Measurements from ENCODE around the gene CPED1.

Gene CPED1

DNA sequence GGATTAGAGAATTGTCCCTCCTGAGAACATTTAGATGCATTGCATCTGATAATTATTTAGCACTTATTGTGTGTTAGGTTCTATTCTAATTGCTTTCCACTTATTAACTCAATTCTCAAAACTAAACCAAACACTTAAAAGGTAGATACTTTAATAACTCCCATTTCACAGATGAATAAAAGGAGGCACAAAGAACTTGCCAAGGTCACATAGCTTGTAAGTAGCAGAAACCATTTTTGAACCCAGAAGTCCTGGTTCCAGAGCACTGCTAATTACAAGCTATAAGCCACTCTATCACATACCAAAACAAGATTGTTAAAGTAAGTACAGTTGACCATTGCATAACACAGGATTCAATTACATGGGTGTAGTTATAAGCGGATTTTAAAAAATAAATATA lies 164.9 kb downstream of the CPED1 start:
- TF ChIP-seq FOXP2 (optimal IDR thresholded peaks at IDR 0.05; ENCODE audit: borderline replicate concordance, extremely low read depth, extremely low read length, insufficient read depth) = no peak
- no peak for TF ChIP-seq SIN3A (IDR thresholded peaks at IDR 0.05; ENCODE audit: borderline replicate concordance, insufficient read depth, low read length)
- TF ChIP-seq TAF1 (IDR thresholded peaks at IDR 0.05; ENCODE audit: borderline replicate concordance, insufficient read depth, low read length) = no peak
- TF ChIP-seq, protein P1, sequence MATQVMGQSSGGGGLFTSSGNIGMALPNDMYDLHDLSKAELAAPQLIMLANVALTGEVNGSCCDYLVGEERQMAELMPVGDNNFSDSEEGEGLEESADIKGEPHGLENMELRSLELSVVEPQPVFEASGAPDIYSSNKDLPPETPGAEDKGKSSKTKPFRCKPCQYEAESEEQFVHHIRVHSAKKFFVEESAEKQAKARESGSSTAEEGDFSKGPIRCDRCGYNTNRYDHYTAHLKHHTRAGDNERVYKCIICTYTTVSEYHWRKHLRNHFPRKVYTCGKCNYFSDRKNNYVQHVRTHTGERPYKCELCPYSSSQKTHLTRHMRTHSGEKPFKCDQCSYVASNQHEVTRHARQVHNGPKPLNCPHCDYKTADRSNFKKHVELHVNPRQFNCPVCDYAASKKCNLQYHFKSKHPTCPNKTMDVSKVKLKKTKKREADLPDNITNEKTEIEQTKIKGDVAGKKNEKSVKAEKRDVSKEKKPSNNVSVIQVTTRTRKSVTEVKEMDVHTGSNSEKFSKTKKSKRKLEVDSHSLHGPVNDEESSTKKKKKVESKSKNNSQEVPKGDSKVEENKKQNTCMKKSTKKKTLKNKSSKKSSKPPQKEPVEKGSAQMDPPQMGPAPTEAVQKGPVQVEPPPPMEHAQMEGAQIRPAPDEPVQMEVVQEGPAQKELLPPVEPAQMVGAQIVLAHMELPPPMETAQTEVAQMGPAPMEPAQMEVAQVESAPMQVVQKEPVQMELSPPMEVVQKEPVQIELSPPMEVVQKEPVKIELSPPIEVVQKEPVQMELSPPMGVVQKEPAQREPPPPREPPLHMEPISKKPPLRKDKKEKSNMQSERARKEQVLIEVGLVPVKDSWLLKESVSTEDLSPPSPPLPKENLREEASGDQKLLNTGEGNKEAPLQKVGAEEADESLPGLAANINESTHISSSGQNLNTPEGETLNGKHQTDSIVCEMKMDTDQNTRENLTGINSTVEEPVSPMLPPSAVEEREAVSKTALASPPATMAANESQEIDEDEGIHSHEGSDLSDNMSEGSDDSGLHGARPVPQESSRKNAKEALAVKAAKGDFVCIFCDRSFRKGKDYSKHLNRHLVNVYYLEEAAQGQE (IDR thresholded peaks at IDR 0.05; ENCODE audit: insufficient read depth in 1 of 2, low read depth in 2 of 2, low read length in 2 of 2) = no peak
- no peak for TF ChIP-seq POLR2AphosphoS5 (IDR thresholded peaks at IDR 0.05; ENCODE audit: low read depth, low read length)

DNA sequence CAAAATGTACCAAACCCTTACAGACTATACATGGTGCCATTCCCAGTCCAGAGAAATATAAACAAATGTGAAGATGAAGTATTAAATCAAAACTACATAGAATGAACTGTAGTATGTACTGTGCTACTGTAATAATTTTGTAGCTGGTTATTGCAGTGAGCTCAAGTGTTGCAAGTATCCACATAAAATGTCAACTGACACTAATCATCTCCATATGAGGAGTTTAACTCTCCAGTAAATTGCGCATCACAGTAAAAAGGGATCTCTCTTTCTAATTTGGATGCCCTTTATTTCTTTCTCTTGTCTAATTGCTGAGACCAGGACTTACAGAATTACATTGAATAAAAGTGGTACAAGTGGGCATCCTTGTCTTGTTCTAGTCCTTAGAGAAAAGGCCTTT lies 165.5 kb downstream of the CPED1 start:
- no peak for TF ChIP-seq TAF1 (IDR thresholded peaks at IDR 0.05; ENCODE audit: borderline replicate concordance, insufficient read depth, low read length)
- TF ChIP-seq, protein P1 (IDR thresholded peaks at IDR 0.05; ENCODE audit: insufficient read depth in 1 of 2, low read depth in 2 of 2, low read length in 2 of 2) = no peak
- TF ChIP-seq FOXP2 (optimal IDR thresholded peaks at IDR 0.05; ENCODE audit: borderline replicate concordance, extremely low read depth, extremely low read length, insufficient read depth) = no peak
- TF ChIP-seq POLR2AphosphoS5 (IDR thresholded peaks at IDR 0.05; ENCODE audit: low read depth, low read length) = no peak
- TF ChIP-seq SIN3A (IDR thresholded peaks at IDR 0.05; ENCODE audit: borderline replicate concordance, insufficient read depth, low read length) = no peak

DNA sequence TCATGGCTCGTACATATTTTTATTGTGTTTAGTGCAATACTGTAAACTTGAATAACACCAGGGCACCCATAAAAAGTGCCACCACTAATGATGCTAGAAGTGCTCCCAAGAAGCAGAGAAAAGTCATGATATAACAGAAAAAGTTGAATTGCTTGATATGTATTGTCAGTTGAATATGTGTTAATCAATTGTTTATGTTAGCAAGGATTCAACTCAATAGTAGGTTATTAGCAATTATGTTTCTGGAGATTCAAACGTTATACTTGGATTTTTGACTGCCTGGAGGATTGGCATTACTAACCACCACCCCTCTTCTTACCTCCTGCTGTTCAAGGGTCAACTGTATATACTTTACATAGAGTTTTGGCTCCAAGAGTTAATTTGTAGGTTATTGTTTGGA lies 168.3 kb downstream of the CPED1 start:
- TF ChIP-seq POLR2AphosphoS5 (IDR thresholded peaks at IDR 0.05; ENCODE audit: low read depth, low read length) (no peak), TAF1 (IDR thresholded peaks at IDR 0.05; ENCODE audit: borderline replicate concordance, insufficient read depth, low read length) (no peak), SIN3A (IDR thresholded peaks at IDR 0.05; ENCODE audit: borderline replicate concordance, insufficient read depth, low read length) (no peak), FOXP2 (optimal IDR thresholded peaks at IDR 0.05; ENCODE audit: borderline replicate concordance, extremely low read depth, extremely low read length, insufficient read depth) (no peak)
- TF ChIP-seq, protein P1 (IDR thresholded peaks at IDR 0.05; ENCODE audit: insufficient read depth in 1 of 2, low read depth in 2 of 2, low read length in 2 of 2) = no peak

- no peak for TF ChIP-seq SIN3A (IDR thresholded peaks at IDR 0.05; ENCODE audit: borderline replicate concordance, insufficient read depth, low read length)
- no peak for TF ChIP-seq TAF1 (IDR thresholded peaks at IDR 0.05; ENCODE audit: borderline replicate concordance, insufficient read depth, low read length)
- TF ChIP-seq, protein P1 (IDR thresholded peaks at IDR 0.05; ENCODE audit: insufficient read depth in 1 of 2, low read depth in 2 of 2, low read length in 2 of 2) = no peak
- no peak for TF ChIP-seq FOXP2 (optimal IDR thresholded peaks at IDR 0.05; ENCODE audit: borderline replicate concordance, extremely low read depth, extremely low read length, insufficient read depth)
- TF ChIP-seq POLR2AphosphoS5 (IDR thresholded peaks at IDR 0.05; ENCODE audit: low read depth, low read length) = no peak
Observed at GRCh38 chr7:121157341-121157751, 168.8 kb downstream of the CPED1 start.
